Bronchial epithelial cell (primary cell): Measurements from ENCODE around the gene NECAB2. TPM values are rescaled to one million over a fixed set of nuclear protein-coding genes. Genes with fewer than 3 reads are reported as not detected.

Experiments
- DNase-seq: peaks from one replicate; pipeline ENCODE4 v3.0.0-alpha.2; 2010; ENCODE audit warnings: low read depth
- FAIRE-seq: peaks from 2 replicates; lab custom pipeline; 2011; peaks lifted over from hg19 to GRCh38; lab: Jason Lieb, UNC
- H3K27me3 ChIP-seq: 2 replicates; pipeline ENCODE4 v1.5.1; 2011; ENCODE audit warnings: low read length; ENCODE audit not compliant: control insufficient read depth, insufficient read depth
- H3K36me3 ChIP-seq: 2 replicates; pipeline ENCODE4 v1.5.1; 2011; ENCODE audit warnings: low read length; ENCODE audit not compliant: control insufficient read depth, insufficient read depth
- H3K4me3 ChIP-seq: 2 replicates; pipeline ENCODE4 v1.5.1; 2011; ENCODE audit warnings: mild to moderate bottlenecking, low read depth, low read length, control low read depth
- total RNA-seq: library from RNA; depleted of rRNA; stranded (reverse); fragments of >200 nt; gene quantifications from 2 replicates; pipeline ENCODE4 v1.2.1, GENCODE V29; 2014
- TF ChIP-seq, protein P1 (sequence below): IDR thresholded peaks from 2 replicates; pipeline ENCODE4 v1.5.1; 2011; ENCODE audit warnings: mild to moderate bottlenecking, moderate library complexity, low read length, control low read depth, inconsistent platforms; ENCODE audit not compliant: insufficient read depth, severe bottlenecking

Gene NECAB2
- total RNA-seq, 1 donor from 2014 or later, result not detected

DNA sequence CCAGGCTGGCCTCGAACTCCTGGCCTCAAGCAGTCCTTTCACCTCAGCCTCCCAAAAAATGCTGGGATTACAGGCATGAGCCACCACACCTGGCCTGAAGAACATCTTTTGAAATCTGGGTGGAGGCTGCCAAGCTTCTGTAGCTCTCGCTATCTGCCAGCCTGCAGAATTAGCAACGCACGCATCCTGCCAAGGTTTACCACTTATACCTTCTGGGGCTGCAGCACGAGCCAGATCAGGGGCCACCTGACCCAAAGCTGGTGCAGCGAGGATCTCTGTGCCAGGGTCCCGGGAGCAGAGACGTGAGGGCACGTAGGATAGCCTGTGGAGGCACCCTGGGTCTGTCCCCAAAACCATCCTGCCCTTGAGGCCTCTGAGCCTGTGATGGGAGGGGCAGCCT, 52.3 kb downstream of the NECAB2 start:
- no peak overlapping the region for H3K4me3 ChIP-seq
- no peaks in the 10 kb centered on the region for H3K36me3 ChIP-seq
- TF ChIP-seq, protein P1, sequence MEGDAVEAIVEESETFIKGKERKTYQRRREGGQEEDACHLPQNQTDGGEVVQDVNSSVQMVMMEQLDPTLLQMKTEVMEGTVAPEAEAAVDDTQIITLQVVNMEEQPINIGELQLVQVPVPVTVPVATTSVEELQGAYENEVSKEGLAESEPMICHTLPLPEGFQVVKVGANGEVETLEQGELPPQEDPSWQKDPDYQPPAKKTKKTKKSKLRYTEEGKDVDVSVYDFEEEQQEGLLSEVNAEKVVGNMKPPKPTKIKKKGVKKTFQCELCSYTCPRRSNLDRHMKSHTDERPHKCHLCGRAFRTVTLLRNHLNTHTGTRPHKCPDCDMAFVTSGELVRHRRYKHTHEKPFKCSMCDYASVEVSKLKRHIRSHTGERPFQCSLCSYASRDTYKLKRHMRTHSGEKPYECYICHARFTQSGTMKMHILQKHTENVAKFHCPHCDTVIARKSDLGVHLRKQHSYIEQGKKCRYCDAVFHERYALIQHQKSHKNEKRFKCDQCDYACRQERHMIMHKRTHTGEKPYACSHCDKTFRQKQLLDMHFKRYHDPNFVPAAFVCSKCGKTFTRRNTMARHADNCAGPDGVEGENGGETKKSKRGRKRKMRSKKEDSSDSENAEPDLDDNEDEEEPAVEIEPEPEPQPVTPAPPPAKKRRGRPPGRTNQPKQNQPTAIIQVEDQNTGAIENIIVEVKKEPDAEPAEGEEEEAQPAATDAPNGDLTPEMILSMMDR, result no peak
- DNase-seq (no peak), FAIRE-seq (no peak)
- H3K27me3 ChIP-seq, result no peaks in the 10 kb centered on the region

DNA sequence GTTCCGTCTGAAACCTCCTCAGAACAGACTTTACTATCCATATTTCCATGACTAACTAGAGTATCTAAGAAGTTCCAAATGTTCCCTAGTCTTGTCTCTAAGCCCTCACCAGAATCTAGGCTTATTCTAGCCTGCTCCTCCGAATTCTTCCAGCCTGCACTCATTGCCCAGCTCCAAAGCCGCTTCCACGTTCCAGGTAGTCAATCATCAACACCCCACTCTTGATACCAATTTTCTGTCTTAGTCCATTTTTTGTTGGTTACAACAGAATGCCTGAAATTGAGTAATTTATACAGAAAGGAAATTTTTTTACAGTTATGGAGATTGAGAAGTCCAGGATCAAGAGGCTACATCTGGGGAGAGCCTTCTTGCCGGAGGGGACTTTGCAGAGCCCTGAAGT, 53.4 kb downstream of the NECAB2 start:
- no peak overlapping the region for H3K4me3 ChIP-seq
- H3K36me3 ChIP-seq, result no peaks in the 10 kb centered on the region
- DNase-seq, result no peak
- TF ChIP-seq, protein P1, result no peak
- no peak for FAIRE-seq
- H3K27me3 ChIP-seq, result no peaks in the 10 kb centered on the region

GRCh38 chr16:84022644-84023043, 54.6 kb downstream of the NECAB2 start:
- no peak for DNase-seq
- TF ChIP-seq, protein P1, result no peak
- FAIRE-seq, result no peak

DNA sequence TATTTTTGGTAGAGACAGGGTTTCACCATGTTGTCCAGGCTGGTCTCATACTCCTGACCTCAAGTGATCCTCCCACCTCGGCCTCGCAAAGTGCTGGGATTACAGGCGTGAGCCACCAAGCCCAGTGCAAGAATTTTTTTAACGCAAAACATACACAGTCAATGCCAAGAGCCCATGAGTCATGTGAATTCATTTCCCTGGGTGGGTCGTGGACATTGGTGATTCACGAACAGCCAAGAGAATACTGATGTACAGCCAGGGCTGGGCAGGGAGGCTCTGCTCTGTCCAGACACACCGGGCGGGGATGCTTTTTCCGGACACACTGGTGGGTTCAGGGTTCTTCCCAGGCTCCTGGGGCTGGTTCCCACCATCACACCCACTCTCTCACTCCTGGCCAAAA, 56.8 kb downstream of the NECAB2 start:
- H3K36me3 ChIP-seq, result no peaks in the 10 kb centered on the region
- DNase-seq, result peak; percentile 41
- FAIRE-seq, result peak; percentile 68
- TF ChIP-seq, protein P1, result no peak
- H3K27me3 ChIP-seq, result peaks cover 2% of the 10 kb centered on the region
- no peak overlapping the region for H3K4me3 ChIP-seq

More at GRCh38 chr16:84022644-84023043, 54.6 kb downstream of the NECAB2 start:
- H3K27me3 ChIP-seq, result no peaks in the 10 kb centered on the region
- H3K4me3 ChIP-seq, result no peak overlapping the region
- no peaks in the 10 kb centered on the region for H3K36me3 ChIP-seq

DNA sequence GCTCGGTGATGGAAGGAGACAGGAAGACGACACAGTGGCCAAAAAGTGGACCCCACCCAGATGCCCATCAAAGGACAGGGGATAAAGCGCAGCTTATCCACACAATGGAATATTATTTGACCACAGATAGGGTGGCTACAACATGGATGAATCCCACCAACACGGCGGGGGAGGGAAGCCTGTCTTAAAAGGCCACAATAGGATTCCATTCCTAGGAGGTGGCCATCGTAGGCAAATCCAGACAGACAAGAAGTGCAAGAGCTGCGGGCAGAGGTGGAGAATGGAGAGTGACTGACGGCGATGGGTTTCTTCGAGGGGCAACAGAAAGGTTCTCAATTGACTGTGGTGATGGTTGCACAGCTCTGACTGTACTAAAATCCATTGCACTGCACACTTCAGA, 58.6 kb downstream of the NECAB2 start:
- DNase-seq (no peak), FAIRE-seq (peak; percentile 32)
- no peaks in the 10 kb centered on the region for H3K36me3 ChIP-seq
- H3K4me3 ChIP-seq, result no peak overlapping the region
- H3K27me3 ChIP-seq, result peaks cover 4% of the 10 kb centered on the region
- TF ChIP-seq, protein P1, result no peak

DNA sequence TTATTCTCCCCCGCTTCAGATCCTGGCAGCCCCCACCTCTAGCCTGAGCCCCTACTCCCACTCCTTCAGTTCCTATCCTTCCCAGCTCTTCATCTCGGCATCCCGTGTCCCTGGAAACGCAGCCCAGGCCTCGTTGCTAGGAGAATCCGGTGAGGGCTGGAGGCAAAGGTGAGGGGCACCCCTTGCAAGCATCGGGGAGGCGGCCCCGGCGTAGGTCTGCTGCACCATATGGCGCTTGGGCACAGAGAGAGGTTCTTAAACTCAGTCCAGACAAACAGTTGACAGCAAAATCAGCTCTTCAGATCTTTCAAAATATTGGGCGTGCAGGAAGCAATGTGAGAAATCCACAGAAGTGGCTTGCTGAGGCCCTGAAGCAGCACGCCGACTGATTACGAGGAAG, 59.6 kb downstream of the NECAB2 start:
- H3K36me3 ChIP-seq, result no peaks in the 10 kb centered on the region
- H3K27me3 ChIP-seq, result peaks cover 4% of the 10 kb centered on the region
- no peak overlapping the region for H3K4me3 ChIP-seq
- FAIRE-seq (no peak), DNase-seq (no peak)
- TF ChIP-seq, protein P1, result no peak
